PC-9 (cell line): ENCODE results near the gene SLC6A19. TPM values are rescaled to one million over a fixed set of nuclear protein-coding genes. Genes with fewer than 3 reads are reported as not detected.

Experiments
- BruUV-seq: library from RNA; stranded (reverse); fragments of 400-500 nt; replicated peaks from 2 replicates; lab custom pipeline; 2021; lab: Mats Ljungman, UMichigan
- CTCF ChIA-PET: fragments of 300-600 bp; sonication (Branson Sonifier 250); formaldehyde crosslinking; loops from one replicate; lab custom pipeline; 2022; ENCODE audit warnings: antibody characterized with exemption; lab: Charles Lee
- POLR2A ChIA-PET: fragments of 300-600 bp; sonication (Branson Sonifier 250); formaldehyde crosslinking; loops from one replicate; lab custom pipeline; 2022; ENCODE audit warnings: antibody characterized with exemption; ENCODE audit not compliant: unreplicated experiment; lab: Charles Lee
- DNase-seq, 2 experiments: peaks; one replicate each; pipeline versions ENCODE4 v3.0.0 to v3.0.0-alpha.2; 2015 to 2022; ENCODE audit warnings: mixed read lengths in 1 of 2
- H2AFZ ChIP-seq: fragments of 200-600 bp; sonication (generic); 2 replicates; pipeline ENCODE4 v1.8.1; 2017; ENCODE audit warnings: antibody characterized with exemption
- H3F3A ChIP-seq: fragments of 200-600 bp; sonication (generic); 2 replicates; pipeline ENCODE4 v1.8.1; 2017; ENCODE audit warnings: antibody characterized with exemption, mild to moderate bottlenecking, low read depth; ENCODE audit not compliant: insufficient read depth
- H3K27ac ChIP-seq: fragments of 200-600 bp; sonication (generic); 2 replicates; pipeline ENCODE4 v1.6.1; 2016; ENCODE audit warnings: mixed run types
- H3K27me3 ChIP-seq: fragments of 200-600 bp; sonication (generic); 2 replicates; pipeline ENCODE4 v1.6.1; 2016; ENCODE audit warnings: low read depth, mixed run types; ENCODE audit not compliant: insufficient read depth
- H3K36me3 ChIP-seq: fragments of 200-600 bp; sonication (generic); 2 replicates; pipeline ENCODE4 v1.6.1; 2016; ENCODE audit warnings: low read depth, mixed run types
- H3K4me1 ChIP-seq: fragments of 200-600 bp; sonication (generic); replicated peaks from 2 replicates; pipeline ENCODE4 v1.6.1; 2016; ENCODE audit warnings: mixed run types; ENCODE audit not compliant: insufficient read depth
- H3K4me2 ChIP-seq: fragments of 200-600 bp; sonication (generic); 2 replicates; pipeline ENCODE4 v1.6.1; 2017; ENCODE audit warnings: mixed run types
- H3K4me3 ChIP-seq: fragments of 200-600 bp; sonication (generic); 2 replicates; pipeline ENCODE4 v1.6.1; 2016; ENCODE audit warnings: mixed run types
- H3K79me2 ChIP-seq: fragments of 200-600 bp; sonication (generic); 2 replicates; pipeline ENCODE4 v1.6.1; 2017; ENCODE audit warnings: low read depth, mixed run types
- H3K9me2 ChIP-seq: fragments of 200-600 bp; sonication (generic); 2 replicates; pipeline ENCODE4 v1.8.1; 2017; ENCODE audit warnings: mild to moderate bottlenecking; ENCODE audit not compliant: insufficient read depth
- H3K9me3 ChIP-seq: fragments of 200-600 bp; sonication (generic); 2 replicates; pipeline ENCODE4 v1.8.1; 2016; ENCODE audit warnings: low read depth; ENCODE audit not compliant: insufficient read depth
- H4K20me1 ChIP-seq: fragments of 200-600 bp; sonication (generic); 2 replicates; pipeline ENCODE4 v1.8.1; 2017; ENCODE audit not compliant: insufficient read depth
- EZH2 ChIP-seq: fragments of 200-600 bp; sonication (generic); IDR thresholded peaks from 2 replicates; pipeline ENCODE4 v1.8.0; 2017; ENCODE audit warnings: antibody characterized with exemption, low read depth
- intact Hi-C: fragments of 100-400 bp; cut with micrococcal nuclease; formaldehyde crosslinking; loops from one replicate; pipeline ENCODE4 v1.10.0; 2022; ENCODE audit not compliant: unreplicated experiment
- total RNA-seq: library from RNA; stranded (reverse); gene quantifications from 2 replicates; pipeline ENCODE4 v1.2.3, GENCODE V29; 2021
- TF ChIP-seq, protein P1 (sequence below): fragments of 200-600 bp; sonication (generic); conservative IDR thresholded peaks from 2 replicates; pipeline ENCODE4 v1.6.1; 2017; ENCODE audit warnings: mixed run types, antibody characterized with exemption, mild to moderate bottlenecking, moderate library complexity

The SLC6A19 gene
- total RNA-seq, 1 experiment from 2014 or later: not detected

GRCh38 chr5:1242733-1243486 lies 41.5 kb downstream of the SLC6A19 start:
- peaks cover 98% of the 10 kb centered on the region for H3K27me3 ChIP-seq
- BruUV-seq: no TSS peak

GRCh38 chr5:1243487-1244130 lies 42.2 kb downstream of the SLC6A19 start:
- intact Hi-C loops: no loop called here
- Histone ChIP-seq H3K9me2 (no peaks in the 10 kb centered on the region), H3K27me3 (peaks cover 98% of the 10 kb centered on the region), H3K27ac (no peak overlapping the region), H3K79me2 (no peaks in the 10 kb centered on the region), H3K9me3 (no peaks in the 10 kb centered on the region), H3F3A (no peaks in the 10 kb centered on the region), H3K4me1 (no peaks in the 10 kb centered on the region), H3K4me3 (no peak overlapping the region), H3K4me2 (no peak overlapping the region), H4K20me1 (no peaks in the 10 kb centered on the region; the same call in 1 of the 2 replicates), H2AFZ (no peak overlapping the region), H3K36me3 (no peaks in the 10 kb centered on the region)
- BruUV-seq: no TSS peak
- TF ChIP-seq, protein P1, sequence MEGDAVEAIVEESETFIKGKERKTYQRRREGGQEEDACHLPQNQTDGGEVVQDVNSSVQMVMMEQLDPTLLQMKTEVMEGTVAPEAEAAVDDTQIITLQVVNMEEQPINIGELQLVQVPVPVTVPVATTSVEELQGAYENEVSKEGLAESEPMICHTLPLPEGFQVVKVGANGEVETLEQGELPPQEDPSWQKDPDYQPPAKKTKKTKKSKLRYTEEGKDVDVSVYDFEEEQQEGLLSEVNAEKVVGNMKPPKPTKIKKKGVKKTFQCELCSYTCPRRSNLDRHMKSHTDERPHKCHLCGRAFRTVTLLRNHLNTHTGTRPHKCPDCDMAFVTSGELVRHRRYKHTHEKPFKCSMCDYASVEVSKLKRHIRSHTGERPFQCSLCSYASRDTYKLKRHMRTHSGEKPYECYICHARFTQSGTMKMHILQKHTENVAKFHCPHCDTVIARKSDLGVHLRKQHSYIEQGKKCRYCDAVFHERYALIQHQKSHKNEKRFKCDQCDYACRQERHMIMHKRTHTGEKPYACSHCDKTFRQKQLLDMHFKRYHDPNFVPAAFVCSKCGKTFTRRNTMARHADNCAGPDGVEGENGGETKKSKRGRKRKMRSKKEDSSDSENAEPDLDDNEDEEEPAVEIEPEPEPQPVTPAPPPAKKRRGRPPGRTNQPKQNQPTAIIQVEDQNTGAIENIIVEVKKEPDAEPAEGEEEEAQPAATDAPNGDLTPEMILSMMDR: no peak
- peak; percentile 99 for TF ChIP-seq EZH2
- CTCF ChIA-PET: no interaction called here
- POLR2A ChIA-PET: no interaction called here
- no peak for DNase-seq

More at GRCh38 chr5:1242733-1243486, 41.5 kb downstream of the SLC6A19 start:
- Histone ChIP-seq H3K79me2 (no peaks in the 10 kb centered on the region), H3K4me3 (no peak overlapping the region), H2AFZ (no peak overlapping the region), H3K36me3 (no peaks in the 10 kb centered on the region), H3K4me2 (no peak overlapping the region), H4K20me1 (no peaks in the 10 kb centered on the region; the same call in 1 of the 2 replicates), H3K4me1 (no peaks in the 10 kb centered on the region), H3K9me3 (no peaks in the 10 kb centered on the region), H3K9me2 (no peaks in the 10 kb centered on the region), H3F3A (no peaks in the 10 kb centered on the region), H3K27ac (no peak overlapping the region)
- ChIA-PET POLR2A (no interaction called here), CTCF (no interaction called here)
- intact Hi-C loops: no loop called here
- TF ChIP-seq, protein P1: no peak
- peak; percentile 97 for TF ChIP-seq EZH2
- no peak for DNase-seq

GRCh38 chr5:1244255-1244654 lies 42.9 kb downstream of the SLC6A19 start:
- H3K9me2 ChIP-seq: no peaks in the 10 kb centered on the region
- H2AFZ ChIP-seq: no peak overlapping the region
- POLR2A ChIA-PET: no interaction called here
- no peaks in the 10 kb centered on the region for H3K9me3 ChIP-seq
- TF ChIP-seq EZH2: peak; percentile 99
- TF ChIP-seq, protein P1: no peak
- H3F3A ChIP-seq: no peaks in the 10 kb centered on the region
- H3K36me3 ChIP-seq: no peaks in the 10 kb centered on the region
- no peaks in the 10 kb centered on the region; the same call in 1 of the 2 replicates for H4K20me1 ChIP-seq
- intact Hi-C loops: no loop called here
- H3K4me2 ChIP-seq: no peak overlapping the region
- H3K4me3 ChIP-seq: no peak overlapping the region
- no peak overlapping the region for H3K27ac ChIP-seq
- no peaks in the 10 kb centered on the region for H3K79me2 ChIP-seq
- no TSS peak for BruUV-seq
- no peak for DNase-seq
- H3K4me1 ChIP-seq: no peaks in the 10 kb centered on the region
- H3K27me3 ChIP-seq: peaks cover 98% of the 10 kb centered on the region
- CTCF ChIA-PET: no interaction called here
